Liver (tissue), 3 donors: ENCODE measurements around the gene SERPINH1.

Source experiments
- GABPA ChIP-seq, 2 donors: IDR thresholded peaks in 1 of 2; conservative IDR thresholded peaks in 1 of 2; 2 replicates each; pipeline ENCODE4 v1.6.1; 2016; ENCODE audit warnings: antibody characterized with exemption in 2 of 2, mild to moderate bottlenecking in 1 of 2, moderate library complexity in 1 of 2
- JUND ChIP-seq, 2 donors: IDR thresholded peaks; 2 replicates each; pipeline ENCODE4 v1.6.1; 2016; ENCODE audit warnings: antibody characterized with exemption in 2 of 2
- RAD21 ChIP-seq, 2 donors: IDR thresholded peaks; 2 replicates each; pipeline ENCODE4 v1.6.1; 2016; ENCODE audit warnings: antibody characterized with exemption in 2 of 2, mild to moderate bottlenecking in 2 of 2
- RXRA ChIP-seq, 2 donors: IDR thresholded peaks; 2 replicates each; pipeline ENCODE4 v1.6.1; 2017 to 2018; ENCODE audit warnings: antibody characterized with exemption in 2 of 2, mild to moderate bottlenecking in 1 of 2
- TAF1 ChIP-seq: conservative IDR thresholded peaks from 2 replicates; pipeline ENCODE4 v1.6.1; 2016; ENCODE audit warnings: antibody characterized with exemption, mild to moderate bottlenecking
- TF ChIP-seq, protein P1 (sequence below): IDR thresholded peaks from 2 replicates; pipeline ENCODE4 v1.6.1; 2016; ENCODE audit warnings: antibody characterized with exemption, mild to moderate bottlenecking
- TF ChIP-seq, protein P2 (sequence below): fragments of 150-350 bp; IDR thresholded peaks from 2 replicates; pipeline ENCODE4 v1.5.1; 2017; ENCODE audit warnings: improper control_type of control experiment, low read depth, low read length; ENCODE audit not compliant: missing input control
- TF ChIP-seq, protein P3 (sequence below): IDR thresholded peaks from 2 replicates; pipeline ENCODE4 v1.6.1; 2016; ENCODE audit warnings: antibody characterized with exemption
- TF ChIP-seq, protein P4 (sequence below): IDR thresholded peaks from 2 replicates; pipeline ENCODE4 v1.6.1; 2016; ENCODE audit warnings: antibody characterized with exemption
- TF ChIP-seq, protein P5 (sequence below): IDR thresholded peaks from 2 replicates; pipeline ENCODE4 v1.6.1; 2016; ENCODE audit warnings: antibody characterized with exemption
- donor health status: healthy.
- donor health status: healthy.

DNA sequence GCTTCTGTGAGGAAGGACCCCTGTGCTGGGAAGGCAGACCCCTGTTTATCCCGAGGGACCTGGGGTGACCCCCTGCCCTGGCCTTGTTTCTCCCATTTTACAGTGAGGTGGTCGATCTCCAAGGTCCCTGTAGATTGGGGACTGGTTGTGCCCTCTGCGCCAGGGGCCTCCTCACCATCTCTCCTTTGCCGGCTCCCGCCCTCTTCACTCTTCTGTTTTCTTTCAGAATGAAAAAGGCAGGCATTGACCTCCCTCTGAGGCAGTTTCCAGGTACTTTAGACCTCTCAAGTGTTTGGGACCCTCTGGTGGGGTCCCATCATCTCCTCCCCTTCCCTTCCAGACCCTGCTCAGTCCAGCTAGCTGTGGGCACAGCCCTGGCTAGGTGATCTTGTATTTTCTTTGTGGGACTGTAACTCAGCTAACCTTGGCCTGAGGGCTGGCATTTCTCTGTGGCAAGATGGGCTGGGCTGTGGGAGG, 1.5 kb downstream of the SERPINH1 start:
- TF ChIP-seq, protein P1, sequence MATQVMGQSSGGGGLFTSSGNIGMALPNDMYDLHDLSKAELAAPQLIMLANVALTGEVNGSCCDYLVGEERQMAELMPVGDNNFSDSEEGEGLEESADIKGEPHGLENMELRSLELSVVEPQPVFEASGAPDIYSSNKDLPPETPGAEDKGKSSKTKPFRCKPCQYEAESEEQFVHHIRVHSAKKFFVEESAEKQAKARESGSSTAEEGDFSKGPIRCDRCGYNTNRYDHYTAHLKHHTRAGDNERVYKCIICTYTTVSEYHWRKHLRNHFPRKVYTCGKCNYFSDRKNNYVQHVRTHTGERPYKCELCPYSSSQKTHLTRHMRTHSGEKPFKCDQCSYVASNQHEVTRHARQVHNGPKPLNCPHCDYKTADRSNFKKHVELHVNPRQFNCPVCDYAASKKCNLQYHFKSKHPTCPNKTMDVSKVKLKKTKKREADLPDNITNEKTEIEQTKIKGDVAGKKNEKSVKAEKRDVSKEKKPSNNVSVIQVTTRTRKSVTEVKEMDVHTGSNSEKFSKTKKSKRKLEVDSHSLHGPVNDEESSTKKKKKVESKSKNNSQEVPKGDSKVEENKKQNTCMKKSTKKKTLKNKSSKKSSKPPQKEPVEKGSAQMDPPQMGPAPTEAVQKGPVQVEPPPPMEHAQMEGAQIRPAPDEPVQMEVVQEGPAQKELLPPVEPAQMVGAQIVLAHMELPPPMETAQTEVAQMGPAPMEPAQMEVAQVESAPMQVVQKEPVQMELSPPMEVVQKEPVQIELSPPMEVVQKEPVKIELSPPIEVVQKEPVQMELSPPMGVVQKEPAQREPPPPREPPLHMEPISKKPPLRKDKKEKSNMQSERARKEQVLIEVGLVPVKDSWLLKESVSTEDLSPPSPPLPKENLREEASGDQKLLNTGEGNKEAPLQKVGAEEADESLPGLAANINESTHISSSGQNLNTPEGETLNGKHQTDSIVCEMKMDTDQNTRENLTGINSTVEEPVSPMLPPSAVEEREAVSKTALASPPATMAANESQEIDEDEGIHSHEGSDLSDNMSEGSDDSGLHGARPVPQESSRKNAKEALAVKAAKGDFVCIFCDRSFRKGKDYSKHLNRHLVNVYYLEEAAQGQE: no peak
- TF ChIP-seq RAD21 (IDR thresholded peaks at IDR 0.05): no peak
- TF ChIP-seq, protein P2, sequence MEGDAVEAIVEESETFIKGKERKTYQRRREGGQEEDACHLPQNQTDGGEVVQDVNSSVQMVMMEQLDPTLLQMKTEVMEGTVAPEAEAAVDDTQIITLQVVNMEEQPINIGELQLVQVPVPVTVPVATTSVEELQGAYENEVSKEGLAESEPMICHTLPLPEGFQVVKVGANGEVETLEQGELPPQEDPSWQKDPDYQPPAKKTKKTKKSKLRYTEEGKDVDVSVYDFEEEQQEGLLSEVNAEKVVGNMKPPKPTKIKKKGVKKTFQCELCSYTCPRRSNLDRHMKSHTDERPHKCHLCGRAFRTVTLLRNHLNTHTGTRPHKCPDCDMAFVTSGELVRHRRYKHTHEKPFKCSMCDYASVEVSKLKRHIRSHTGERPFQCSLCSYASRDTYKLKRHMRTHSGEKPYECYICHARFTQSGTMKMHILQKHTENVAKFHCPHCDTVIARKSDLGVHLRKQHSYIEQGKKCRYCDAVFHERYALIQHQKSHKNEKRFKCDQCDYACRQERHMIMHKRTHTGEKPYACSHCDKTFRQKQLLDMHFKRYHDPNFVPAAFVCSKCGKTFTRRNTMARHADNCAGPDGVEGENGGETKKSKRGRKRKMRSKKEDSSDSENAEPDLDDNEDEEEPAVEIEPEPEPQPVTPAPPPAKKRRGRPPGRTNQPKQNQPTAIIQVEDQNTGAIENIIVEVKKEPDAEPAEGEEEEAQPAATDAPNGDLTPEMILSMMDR: no peak
- TF ChIP-seq, protein P3, sequence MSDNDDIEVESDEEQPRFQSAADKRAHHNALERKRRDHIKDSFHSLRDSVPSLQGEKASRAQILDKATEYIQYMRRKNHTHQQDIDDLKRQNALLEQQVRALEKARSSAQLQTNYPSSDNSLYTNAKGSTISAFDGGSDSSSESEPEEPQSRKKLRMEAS: no peak
- TF ChIP-seq, protein P4, sequence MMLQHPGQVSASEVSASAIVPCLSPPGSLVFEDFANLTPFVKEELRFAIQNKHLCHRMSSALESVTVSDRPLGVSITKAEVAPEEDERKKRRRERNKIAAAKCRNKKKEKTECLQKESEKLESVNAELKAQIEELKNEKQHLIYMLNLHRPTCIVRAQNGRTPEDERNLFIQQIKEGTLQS: no peak
- TF ChIP-seq TAF1: no peak
- no peak for TF ChIP-seq JUND (IDR thresholded peaks at IDR 0.05)
- TF ChIP-seq GABPA (IDR thresholded peaks at IDR 0.05 in 1 of 2, conservative IDR thresholded peaks at IDR 0.05 in 1 of 2): no peak
- TF ChIP-seq RXRA (IDR thresholded peaks at IDR 0.05): no peak
- TF ChIP-seq, protein P5, sequence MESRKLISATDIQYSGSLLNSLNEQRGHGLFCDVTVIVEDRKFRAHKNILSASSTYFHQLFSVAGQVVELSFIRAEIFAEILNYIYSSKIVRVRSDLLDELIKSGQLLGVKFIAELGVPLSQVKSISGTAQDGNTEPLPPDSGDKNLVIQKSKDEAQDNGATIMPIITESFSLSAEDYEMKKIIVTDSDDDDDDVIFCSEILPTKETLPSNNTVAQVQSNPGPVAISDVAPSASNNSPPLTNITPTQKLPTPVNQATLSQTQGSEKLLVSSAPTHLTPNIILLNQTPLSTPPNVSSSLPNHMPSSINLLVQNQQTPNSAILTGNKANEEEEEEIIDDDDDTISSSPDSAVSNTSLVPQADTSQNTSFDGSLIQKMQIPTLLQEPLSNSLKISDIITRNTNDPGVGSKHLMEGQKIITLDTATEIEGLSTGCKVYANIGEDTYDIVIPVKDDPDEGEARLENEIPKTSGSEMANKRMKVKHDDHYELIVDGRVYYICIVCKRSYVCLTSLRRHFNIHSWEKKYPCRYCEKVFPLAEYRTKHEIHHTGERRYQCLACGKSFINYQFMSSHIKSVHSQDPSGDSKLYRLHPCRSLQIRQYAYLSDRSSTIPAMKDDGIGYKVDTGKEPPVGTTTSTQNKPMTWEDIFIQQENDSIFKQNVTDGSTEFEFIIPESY: no peak
